Fibroblast of lung (primary cell): ENCODE measurements around the gene RIPK3. TPM values are rescaled to one million over a fixed set of nuclear protein-coding genes. Genes with fewer than 3 reads are reported as not detected.

Experiments used
- DNase-seq, 2 donors: peaks; one replicate each; pipeline versions ENCODE4 v3.0.0 to v3.0.0-alpha.2; 2010; ENCODE audit warnings: low read depth in 2 of 2
- H2AFZ ChIP-seq: 2 replicates; pipeline ENCODE4 v1.5.1; 2012; ENCODE audit warnings: low read length, control low read depth, inconsistent platforms
- H3K27ac ChIP-seq: 2 replicates; pipeline ENCODE4 v1.5.1; 2011; ENCODE audit warnings: low read length, control low read depth; ENCODE audit not compliant: insufficient read depth
- H3K27me3 ChIP-seq: 2 replicates; pipeline ENCODE4 v1.5.1; 2011; ENCODE audit warnings: mild to moderate bottlenecking, low read length; ENCODE audit not compliant: control insufficient read depth, insufficient read depth
- H3K36me3 ChIP-seq: 2 replicates; pipeline ENCODE4 v1.5.1; 2011; ENCODE audit warnings: low read length; ENCODE audit not compliant: control insufficient read depth, insufficient read depth
- H3K4me1 ChIP-seq: 2 replicates; pipeline ENCODE4 v1.5.1; 2011; ENCODE audit warnings: low read length; ENCODE audit not compliant: control insufficient read depth, insufficient read depth; ENCODE audit errors: extremely low read depth
- H3K4me2 ChIP-seq: 2 replicates; pipeline ENCODE4 v1.5.1; 2011; ENCODE audit warnings: low read length, control low read depth; ENCODE audit not compliant: insufficient read depth; ENCODE audit errors: extremely low read depth
- H3K4me3 ChIP-seq, 4 experiments: fragments of 200-600 bp in 1 of 4; sonication (generic) in 1 of 4; replicated peaks in 1 of 4; 2 replicates each; pipeline ENCODE4 v1.5.1; 2011 to 2016; ENCODE audit warnings: low read length in 4 of 4, low read depth in 3 of 4, mild to moderate bottlenecking in 3 of 4, control low read depth in 2 of 4, inconsistent platforms in 1 of 4, mixed read lengths in 1 of 4; ENCODE audit not compliant: insufficient read depth in 1 of 4; ENCODE audit errors: control extremely low read depth in 1 of 4
- H3K79me2 ChIP-seq: 2 replicates; pipeline ENCODE4 v1.5.1; 2012; ENCODE audit warnings: mild to moderate bottlenecking, low read length, inconsistent platforms; ENCODE audit not compliant: control insufficient read depth, insufficient read depth
- H3K9ac ChIP-seq: 2 replicates; pipeline ENCODE4 v1.5.1; 2011; ENCODE audit warnings: mild to moderate bottlenecking, low read length, control low read depth; ENCODE audit not compliant: insufficient read depth
- H3K9me3 ChIP-seq: 2 replicates; pipeline ENCODE4 v1.5.1; 2012; ENCODE audit warnings: low read depth, low read length; ENCODE audit not compliant: control insufficient read depth, insufficient read depth
- H4K20me1 ChIP-seq: 2 replicates; pipeline ENCODE4 v1.5.1; 2011; ENCODE audit warnings: low read length; ENCODE audit not compliant: control insufficient read depth, insufficient read depth; ENCODE audit errors: extremely low read depth
- CTCF ChIP-seq, 2 donors: IDR thresholded peaks in 1 of 2; conservative IDR thresholded peaks in 1 of 2; 1 replicate in 1 of 2; 2 replicates in 1 of 2; pipeline ENCODE4 v1.5.1; 2011 to 2012; ENCODE audit warnings: low read length in 2 of 2, control low read depth in 1 of 2, inconsistent platforms in 1 of 2, low read depth in 1 of 2, mild to moderate bottlenecking in 1 of 2
- EZH2 ChIP-seq: IDR thresholded peaks from 2 replicates; pipeline ENCODE4 v1.5.1; 2012; ENCODE audit warnings: low read length, control low read depth, mild to moderate bottlenecking; ENCODE audit errors: missing control alignments
- polyA plus RNA-seq, 2 donors: library from polyadenylated mRNA; depleted of rRNA in 1 of 2; stranded (reverse) in 1 of 2; unstranded in 1 of 2; fragments of >200 nt; gene quantifications; 2 replicates each; pipeline ENCODE4 v1.2.1, GENCODE V29; 2011 to 2012; ENCODE audit warnings: missing spikeins in 1 of 2
- total RNA-seq: library from RNA; depleted of rRNA; stranded (reverse); fragments of >200 nt; gene quantifications from 2 replicates; pipeline ENCODE4 v1.2.1, GENCODE V29; 2014

The RIPK3 gene
- total and polyA plus RNA-seq, 2 donors (not counting 1 experiment from before 2014, with no cell fraction given) = 0.20 to 0.33 TPM

GRCh38 chr14:24300326-24300980 is 39.3 kb downstream of the RIPK3 start:
- peak overlapping the region; percentile 33 for H2AFZ ChIP-seq
- H3K36me3 ChIP-seq = peaks cover 25% of the 10 kb centered on the region
- peak overlapping the region; percentile 89 for H3K9ac ChIP-seq
- H3K27ac ChIP-seq = peak overlapping the region; percentile 88
- H3K9me3 ChIP-seq = no peaks in the 10 kb centered on the region
- TF ChIP-seq CTCF (conservative IDR thresholded peaks at IDR 0.05 in 1 of 2, IDR thresholded peaks at IDR 0.05 in 1 of 2; ENCODE audit: low read depth in 1 of 2, low read length in 2 of 2) (no peak), EZH2 (no peak)
- peaks cover 11% of the 10 kb centered on the region for H3K79me2 ChIP-seq
- H3K4me3 ChIP-seq = peak overlapping the region; percentile 95 to 99 (median 96)
- no peaks in the 10 kb centered on the region for H3K27me3 ChIP-seq
- DNase-seq = no peak
- H3K4me2 ChIP-seq = peak overlapping the region; percentile 99
- H4K20me1 ChIP-seq = no peaks in the 10 kb centered on the region
- H3K4me1 ChIP-seq = peaks cover 10% of the 10 kb centered on the region

- H3K9ac ChIP-seq = peak within 1 kb of the TSS; percentile 89
- peak within 1 kb of the TSS; percentile 88 for H3K27ac ChIP-seq
- H3K4me2 ChIP-seq = peak within 1 kb of the TSS; percentile 99
- H3K9me3 ChIP-seq = no peaks in the 10 kb centered on the region
- H3K4me1 ChIP-seq = peaks cover 10% of the 10 kb centered on the region
- H3K27me3 ChIP-seq = no peaks in the 10 kb centered on the region
- H3K4me3 ChIP-seq = peak within 1 kb of the TSS; percentile 95 to 99 (median 96)
- TF ChIP-seq CTCF (conservative IDR thresholded peaks at IDR 0.05 in 1 of 2, IDR thresholded peaks at IDR 0.05 in 1 of 2; ENCODE audit: low read depth in 1 of 2, low read length in 2 of 2) = no peak
- no peak for TF ChIP-seq EZH2
- H2AFZ ChIP-seq = peak within 1 kb of the TSS; percentile 98
- no peaks in the 10 kb centered on the region for H4K20me1 ChIP-seq
- peak; percentile 84 to 87 for DNase-seq
- peaks cover 11% of the 10 kb centered on the region for H3K79me2 ChIP-seq
- H3K36me3 ChIP-seq = peaks cover 25% of the 10 kb centered on the region
These were observed 40.3 kb downstream of the RIPK3 start, which contains the start of the genes DHRS1 and NOP9 for GRCh38 chr14:24299255-24300191. Gene DHRS1 (minus strand): TSS chr14:24299780. CDS start chr14:24299106, 674 bp downstream. Gene NOP9 (plus strand): TSS chr14:24299850. CDS start chr14:24299955, 105 bp downstream.

GRCh38 chr14:24298892-24299254 is 40.9 kb downstream of the RIPK3 start:
- TF ChIP-seq EZH2 (no peak), CTCF (conservative IDR thresholded peaks at IDR 0.05 in 1 of 2, IDR thresholded peaks at IDR 0.05 in 1 of 2; ENCODE audit: low read depth in 1 of 2, low read length in 2 of 2) (no peak)
- H3K27me3 ChIP-seq = no peaks in the 10 kb centered on the region
- H3K79me2 ChIP-seq = peaks cover 11% of the 10 kb centered on the region
- DNase-seq = peak; percentile 20 to 82
- H3K4me1 ChIP-seq = peaks cover 10% of the 10 kb centered on the region
- H3K4me2 ChIP-seq = peak overlapping the region; percentile 98
- peak overlapping the region; percentile 88 for H3K27ac ChIP-seq
- no peak overlapping the region for H3K9ac ChIP-seq
- peaks cover 20% of the 10 kb centered on the region for H3K36me3 ChIP-seq
- no peaks in the 10 kb centered on the region for H3K9me3 ChIP-seq
- H4K20me1 ChIP-seq = no peaks in the 10 kb centered on the region
- peak overlapping the region; percentile 95 to 99 (median 96) for H3K4me3 ChIP-seq
- peak overlapping the region; percentile 98 for H2AFZ ChIP-seq
